GM21515 (cell line): ENCODE measurements around the gene FAAP100.

Source experiments
- ATAC-seq: cut with Tn5 transposase; IDR thresholded peaks from one replicate; pipeline ENCODE4 v1.9.1; 2021; ENCODE audit not compliant: unreplicated experiment

FAAP100 gene

GRCh38 chr17:81513753-81514488 lies 38.2 kb downstream of the FAAP100 start:
- ATAC-seq: no peak

- peak; percentile 0 for ATAC-seq
These were observed 38.8 kb downstream of the FAAP100 start for GRCh38 chr17:81513372-81513752.

- ATAC-seq: peak; percentile 39
These were observed 39.4 kb downstream of the FAAP100 start, which contains the start of gene ACTG1 for GRCh38 chr17:81512562-81513371. TSS of gene ACTG1 (minus strand) at chr17:81512799. CDS start at chr17:81512354, 445 bp downstream.

- no peak for ATAC-seq
These were observed 40.2 kb downstream of the FAAP100 start for GRCh38 chr17:81511804-81512561.

DNA sequence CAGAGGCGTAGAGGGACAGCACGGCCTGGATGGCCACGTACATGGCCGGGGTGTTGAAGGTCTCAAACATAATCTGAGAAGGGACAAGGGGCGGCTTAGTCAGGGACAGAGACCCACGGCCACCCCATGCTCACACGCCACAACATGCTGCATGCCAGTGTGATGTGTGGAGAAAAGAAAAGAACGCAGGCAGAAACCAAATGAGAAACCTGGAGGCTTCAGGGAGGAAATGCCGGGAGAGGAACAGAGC lies 40.7 kb downstream of the FAAP100 start:
- no peak for ATAC-seq

- no peak for ATAC-seq
These were observed 41.2 kb downstream of the FAAP100 start for GRCh38 chr17:81510785-81511553.

GRCh38 chr17:81509972-81510784 lies 42.0 kb downstream of the FAAP100 start:
- no peak for ATAC-seq

DNA sequence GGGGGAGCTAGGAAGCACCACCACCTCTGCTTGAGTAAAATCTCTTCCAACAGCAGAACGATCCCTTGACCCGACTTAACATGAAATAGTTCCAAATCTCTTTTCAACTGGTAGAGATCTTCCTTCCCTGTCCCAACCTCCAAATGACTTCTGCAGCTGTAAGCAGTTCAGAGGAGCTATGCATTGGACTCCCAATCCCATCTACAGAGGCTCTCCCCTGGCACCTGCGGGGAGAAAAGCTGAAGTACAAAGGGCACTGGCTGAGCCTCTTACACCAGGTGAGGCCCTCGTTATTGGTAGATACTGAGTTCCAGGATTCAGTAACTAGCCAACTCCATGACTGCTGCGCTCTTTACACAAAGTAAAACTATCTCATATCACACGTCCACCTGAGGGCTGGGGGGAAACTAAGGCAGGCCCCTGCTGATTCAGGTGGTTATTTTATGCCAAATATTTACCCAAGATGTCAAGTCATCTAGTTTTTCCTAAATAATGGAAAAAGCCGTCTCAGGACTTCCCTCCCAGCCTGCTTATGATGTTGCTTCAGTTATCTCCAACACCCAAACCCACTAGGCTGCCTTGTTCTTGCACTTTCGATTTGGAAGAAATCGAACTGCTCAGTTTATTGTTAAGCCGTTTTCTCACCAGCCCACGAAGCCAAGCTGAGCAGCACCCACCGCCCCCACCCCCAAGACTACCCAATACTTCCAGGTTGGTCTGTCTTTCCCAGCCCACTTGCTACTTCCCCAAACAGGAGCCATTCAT lies 42.8 kb downstream of the FAAP100 start:
- no peak for ATAC-seq

- ATAC-seq: no peak
These were observed 43.4 kb downstream of the FAAP100 start for GRCh38 chr17:81508639-81509206.

GRCh38 chr17:81503619-81504018 lies 48.5 kb downstream of the FAAP100 start:
- ATAC-seq: no peak

DNA sequence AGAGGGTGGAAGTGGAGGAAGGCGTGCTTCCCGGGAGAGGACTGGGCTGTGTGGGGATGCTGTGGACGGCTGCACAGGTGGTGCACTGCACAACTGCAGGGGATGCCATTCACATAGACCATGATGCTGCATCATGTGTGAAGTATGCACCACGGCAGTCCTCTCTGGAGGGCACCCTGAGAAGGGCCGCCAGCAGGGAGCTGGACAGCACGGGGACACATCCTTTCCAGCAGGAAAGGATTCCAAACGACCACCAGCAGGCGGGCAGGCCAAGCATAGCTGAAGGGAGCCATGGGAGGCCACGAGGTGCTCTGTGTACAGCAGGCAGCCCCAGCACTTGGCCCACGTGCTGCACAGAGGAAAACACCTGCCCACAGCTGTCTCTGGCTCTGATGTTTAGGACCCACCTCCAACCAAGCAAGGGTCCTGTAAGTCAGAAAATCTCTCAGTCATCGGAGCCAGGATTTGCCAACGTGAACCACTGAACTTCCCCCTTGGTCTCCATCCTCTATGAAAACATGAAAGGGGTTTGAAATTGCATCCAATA lies 49.6 kb downstream of the FAAP100 start:
- ATAC-seq: no peak

DNA sequence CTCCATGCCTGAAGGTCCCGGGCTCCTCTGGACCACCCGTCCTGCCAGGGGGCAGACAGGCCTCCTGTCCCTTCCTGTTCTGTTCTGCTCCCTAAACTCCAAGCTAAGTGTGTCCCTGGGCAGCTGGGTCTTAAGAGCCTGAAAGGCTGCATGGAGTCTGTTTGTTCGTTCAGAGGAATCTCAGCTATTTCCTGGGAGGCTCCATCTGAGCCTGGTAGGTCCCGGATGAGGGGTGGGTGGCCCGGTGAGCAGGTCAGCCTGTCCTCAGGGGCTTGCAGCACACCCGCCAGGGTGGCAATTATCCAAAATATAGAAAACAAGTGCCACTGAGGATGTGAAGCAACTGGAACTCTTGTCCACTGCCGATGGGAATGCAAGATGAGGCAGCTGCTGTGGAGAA lies 52.1 kb downstream of the FAAP100 start:
- ATAC-seq: no peak

DNA sequence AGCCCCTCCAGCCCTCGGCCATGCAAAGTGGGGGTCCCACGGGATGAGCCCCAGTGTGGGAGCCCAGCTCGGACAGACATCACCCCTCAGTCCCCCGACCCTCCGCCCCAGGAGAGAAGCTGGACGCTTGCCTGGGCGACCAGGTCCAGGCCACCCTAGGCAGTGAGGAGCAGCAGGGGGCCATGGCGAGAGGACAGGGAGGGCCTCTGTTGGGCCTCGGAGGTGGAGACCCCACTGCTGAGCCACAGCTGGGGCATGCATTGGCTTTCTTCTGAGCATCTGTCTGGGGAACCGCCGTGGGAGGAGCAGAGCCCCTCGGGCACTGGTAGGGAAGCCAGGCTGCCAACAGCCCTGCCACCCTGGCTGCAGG lies 52.6 kb downstream of the FAAP100 start:
- no peak for ATAC-seq

DNA sequence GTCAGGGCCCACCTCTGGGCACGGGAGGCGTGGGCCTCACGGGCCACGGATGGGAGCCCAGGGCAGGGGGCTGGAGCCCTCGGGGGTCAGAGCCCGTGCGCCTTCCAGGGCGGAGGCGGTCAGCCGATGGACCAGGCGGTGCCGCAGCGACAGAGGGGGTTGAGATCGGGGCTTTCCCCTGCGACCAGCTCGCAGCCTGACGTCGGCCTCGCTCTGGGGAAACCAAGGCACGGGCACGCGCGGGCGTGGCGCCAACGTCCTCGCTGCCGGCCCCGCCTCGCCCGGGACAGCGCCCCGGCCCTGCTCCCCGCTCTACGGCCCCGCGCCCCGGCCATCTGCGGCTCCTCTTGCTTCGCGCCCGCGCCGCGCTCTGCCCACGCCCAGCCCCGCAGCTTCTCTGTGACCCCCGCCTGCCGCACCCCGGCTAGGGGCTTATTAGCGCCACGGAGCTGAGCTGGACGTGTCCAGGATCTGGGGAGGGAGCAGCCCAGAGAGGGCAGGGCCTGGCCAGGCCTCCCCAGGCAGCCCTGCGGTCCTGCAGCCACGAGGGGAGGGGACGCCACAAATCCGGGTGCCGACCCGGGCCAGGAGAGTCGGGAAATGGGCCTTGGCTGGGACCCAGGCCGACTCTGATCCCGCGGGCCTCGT lies 53.1 kb downstream of the FAAP100 start:
- no peak for ATAC-seq

- ATAC-seq: no peak
These were observed 57.4 kb downstream of the FAAP100 start for GRCh38 chr17:81494626-81495377.

- no peak for ATAC-seq
These were observed 58.7 kb downstream of the FAAP100 start for GRCh38 chr17:81493198-81494038.

DNA sequence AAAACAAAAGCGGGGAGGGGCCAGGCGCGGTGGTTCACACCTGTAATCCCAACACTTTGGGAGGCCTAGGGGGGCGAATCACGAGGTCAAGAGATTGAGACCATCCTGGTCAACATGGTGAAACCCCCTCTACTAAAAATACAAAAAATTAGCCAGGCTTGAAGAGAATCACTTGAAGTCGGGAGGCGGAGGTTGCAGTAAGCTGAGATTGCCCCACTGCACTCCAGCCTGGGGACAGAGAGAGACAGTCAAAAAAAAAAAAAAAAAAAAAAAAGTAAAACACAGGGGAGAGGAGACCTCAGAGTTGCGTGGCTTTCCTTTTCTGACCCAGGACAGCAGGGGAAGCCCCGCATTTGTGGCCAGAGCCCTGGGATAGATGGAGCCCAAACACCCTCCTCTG lies 59.4 kb downstream of the FAAP100 start:
- ATAC-seq: no peak
